DND-41 (cell line): ENCODE results near the gene HEPACAM2.

Source experiments
- EZH2 ChIP-seq: IDR thresholded peaks from 3 replicates; pipeline ENCODE4 v1.6.1; 2012; ENCODE audit warnings: borderline replicate concordance, low read depth, mild to moderate bottlenecking, moderate library complexity, low read length, inconsistent platforms; ENCODE audit not compliant: severe bottlenecking
- TF ChIP-seq, protein P1 (sequence below): IDR thresholded peaks from 2 replicates; pipeline ENCODE4 v1.5.1; 2012; ENCODE audit warnings: borderline replicate concordance, low read length, moderate library complexity, mild to moderate bottlenecking; ENCODE audit not compliant: poor library complexity, severe bottlenecking; ENCODE audit errors: extremely low read depth

DNA sequence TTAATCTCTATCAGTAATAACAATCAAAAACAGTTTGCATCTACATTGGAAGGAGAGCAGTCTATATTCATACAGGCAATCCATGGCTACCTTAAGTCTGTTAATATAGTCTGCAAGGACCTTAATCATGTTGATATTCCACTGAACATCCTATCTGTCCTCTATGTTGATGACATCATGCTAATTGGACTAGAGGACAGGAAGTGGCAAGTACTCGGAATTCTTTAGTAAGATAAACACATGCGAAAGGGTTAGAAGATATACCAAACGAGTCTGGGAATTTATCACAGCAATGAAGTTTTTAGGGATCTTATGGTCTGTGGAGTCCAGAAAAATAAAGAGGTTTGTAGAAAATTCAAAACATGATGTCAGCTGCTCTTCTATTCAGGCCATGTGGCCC is 66.8 kb downstream of the HEPACAM2 start:
- TF ChIP-seq, protein P1, sequence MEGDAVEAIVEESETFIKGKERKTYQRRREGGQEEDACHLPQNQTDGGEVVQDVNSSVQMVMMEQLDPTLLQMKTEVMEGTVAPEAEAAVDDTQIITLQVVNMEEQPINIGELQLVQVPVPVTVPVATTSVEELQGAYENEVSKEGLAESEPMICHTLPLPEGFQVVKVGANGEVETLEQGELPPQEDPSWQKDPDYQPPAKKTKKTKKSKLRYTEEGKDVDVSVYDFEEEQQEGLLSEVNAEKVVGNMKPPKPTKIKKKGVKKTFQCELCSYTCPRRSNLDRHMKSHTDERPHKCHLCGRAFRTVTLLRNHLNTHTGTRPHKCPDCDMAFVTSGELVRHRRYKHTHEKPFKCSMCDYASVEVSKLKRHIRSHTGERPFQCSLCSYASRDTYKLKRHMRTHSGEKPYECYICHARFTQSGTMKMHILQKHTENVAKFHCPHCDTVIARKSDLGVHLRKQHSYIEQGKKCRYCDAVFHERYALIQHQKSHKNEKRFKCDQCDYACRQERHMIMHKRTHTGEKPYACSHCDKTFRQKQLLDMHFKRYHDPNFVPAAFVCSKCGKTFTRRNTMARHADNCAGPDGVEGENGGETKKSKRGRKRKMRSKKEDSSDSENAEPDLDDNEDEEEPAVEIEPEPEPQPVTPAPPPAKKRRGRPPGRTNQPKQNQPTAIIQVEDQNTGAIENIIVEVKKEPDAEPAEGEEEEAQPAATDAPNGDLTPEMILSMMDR, result no peak
- TF ChIP-seq EZH2, result no peak
